ENCODE results near the gene SRGAP1.

- TF ChIP-seq CTCF (IDR thresholded peaks at IDR 0.05) (no peak), TCF7L2 (IDR thresholded peaks at IDR 0.05; ENCODE audit: low read depth, low read length) (no peak), POLR2AphosphoS5 (IDR thresholded peaks at IDR 0.05; ENCODE audit: low read depth, low read length) (no peak), REST (IDR thresholded peaks at IDR 0.05; ENCODE audit: insufficient read depth in 1 of 2, low read depth in 2 of 2, low read length in 1 of 2) (no peak)
These were observed 327.2 kb downstream of the SRGAP1 start for GRCh38 chr12:64171715-64172114.
